HEK293 (cell line): ENCODE measurements around the gene KRTDAP.

Experiments
- CTCF ChIA-PET: fragments of 350-600 bp; formaldehyde crosslinking; extraction: SDS; loops from one replicate; lab custom pipeline; 2021; ENCODE audit warnings: antibody characterized with exemption; lab: Yijun Ruan, JAX
- POLR2A ChIA-PET: fragments of 300-600 bp; formaldehyde crosslinking; extraction: SDS; loops from one replicate; lab custom pipeline; 2020; ENCODE audit warnings: antibody characterized with exemption, inconsistent platforms; lab: Yijun Ruan, JAX
- H3K27ac ChIP-seq: fragments of 200-500 bp; sonication (Bioruptor generic); 2 replicates; pipeline ENCODE4 v1.5.1; 2014; ENCODE audit warnings: low read depth, low read length, control low read depth, inconsistent platforms; ENCODE audit errors: extremely low read depth
- H3K36me3 ChIP-seq, 2 experiments: fragments of 200-500 bp in 1 of 2; sonication (Bioruptor generic) in 1 of 2; 1 replicate in 1 of 2; 2 replicates in 1 of 2; pipeline ENCODE4 v1.5.1; 2014 to 2017; ENCODE audit warnings: inconsistent platforms in 2 of 2, low read length in 2 of 2; ENCODE audit not compliant: control insufficient read depth in 2 of 2, insufficient read depth in 1 of 2
- H3K4me1 ChIP-seq: fragments of 200-500 bp; sonication (Bioruptor generic); 2 replicates; pipeline ENCODE4 v1.5.1; 2014; ENCODE audit warnings: mild to moderate bottlenecking, low read length, inconsistent platforms; ENCODE audit not compliant: control insufficient read depth, insufficient read depth
- H3K4me3 ChIP-seq: 2 replicates; pipeline ENCODE4 v1.5.1; 2011; ENCODE audit warnings: low read depth, mild to moderate bottlenecking, control low read depth, low read length, moderate library complexity
- H3K9me3 ChIP-seq: fragments of 200-500 bp; sonication (Bioruptor generic); 2 replicates; pipeline ENCODE4 v1.5.1; 2014; ENCODE audit warnings: low read depth, low read length, inconsistent platforms; ENCODE audit not compliant: control insufficient read depth, insufficient read depth
- HOXC10 ChIP-seq: sonication (generic); formaldehyde crosslinking; IDR thresholded peaks from 2 replicates; pipeline ENCODE4 v1.8.1; 2023; ENCODE audit warnings: mild to moderate bottlenecking, missing genetic modification reagents
- SP2 ChIP-seq: fragments of 450-650 bp; formaldehyde crosslinking; IDR thresholded peaks from 2 replicates; pipeline ENCODE4 v1.5.1; 2016; ENCODE audit warnings: missing biosample characterization, missing genetic modification characterization
- ZFP69B ChIP-seq: fragments of 450-650 bp; formaldehyde crosslinking; IDR thresholded peaks from 2 replicates; pipeline ENCODE4 v1.5.1; 2016; ENCODE audit warnings: missing biosample characterization, missing genetic modification characterization
- ZNF302 ChIP-seq: fragments of 450-650 bp; formaldehyde crosslinking; IDR thresholded peaks from 2 replicates; pipeline ENCODE4 v1.5.1; 2016; ENCODE audit warnings: missing biosample characterization, missing genetic modification characterization, low read depth
- ZNF366 ChIP-seq: fragments of 450-650 bp; formaldehyde crosslinking; conservative IDR thresholded peaks from 2 replicates; pipeline ENCODE4 v1.5.1; 2016; ENCODE audit warnings: missing biosample characterization, missing genetic modification characterization
- ZNF433 ChIP-seq: fragments of 450-650 bp; formaldehyde crosslinking; IDR thresholded peaks from 2 replicates; pipeline ENCODE4 v1.5.1; 2016; ENCODE audit warnings: missing biosample characterization, missing genetic modification characterization, low read depth
- ZNF549 ChIP-seq: fragments of 450-650 bp; IDR thresholded peaks from 2 replicates; pipeline ENCODE4 v1.5.1; 2018; ENCODE audit warnings: missing biosample characterization, missing genetic modification characterization, mild to moderate bottlenecking, inconsistent platforms, moderate library complexity
- ZNF610 ChIP-seq: fragments of 450-650 bp; formaldehyde crosslinking; IDR thresholded peaks from 2 replicates; pipeline ENCODE4 v1.5.1; 2016; ENCODE audit warnings: missing biosample characterization, missing genetic modification characterization, borderline replicate concordance
- ZNF664 ChIP-seq: fragments of 450-650 bp; formaldehyde crosslinking; IDR thresholded peaks from 2 replicates; pipeline ENCODE4 v1.5.1; 2016; ENCODE audit warnings: missing biosample characterization, missing genetic modification characterization
- ZNF701 ChIP-seq: fragments of 450-650 bp; formaldehyde crosslinking; IDR thresholded peaks from 2 replicates; pipeline ENCODE4 v1.5.1; 2016; ENCODE audit warnings: missing biosample characterization, missing genetic modification characterization
- ZNF777 ChIP-seq: fragments of 450-650 bp; formaldehyde crosslinking; IDR thresholded peaks from 2 replicates; pipeline ENCODE4 v1.5.1; 2017; ENCODE audit warnings: missing biosample characterization, missing genetic modification characterization, borderline replicate concordance
- ZNF843 ChIP-seq: fragments of 450-650 bp; formaldehyde crosslinking; IDR thresholded peaks from 2 replicates; pipeline ENCODE4 v1.5.1; 2016; ENCODE audit warnings: missing biosample characterization, missing genetic modification characterization
- ZSCAN23 ChIP-seq: fragments of 450-650 bp; formaldehyde crosslinking; IDR thresholded peaks from 2 replicates; pipeline ENCODE4 v1.5.1; 2016; ENCODE audit warnings: missing biosample characterization, missing genetic modification characterization
- TF ChIP-seq, protein P1 (sequence below): fragments of 450-650 bp; formaldehyde crosslinking; IDR thresholded peaks from 2 replicates; pipeline ENCODE4 v1.5.1; 2016; ENCODE audit warnings: missing biosample characterization, missing genetic modification characterization
- TF ChIP-seq, protein P2 (sequence below): IDR thresholded peaks from 2 replicates; pipeline ENCODE4 v1.6.1; 2011; ENCODE audit warnings: mild to moderate bottlenecking, low read depth, low read length, borderline replicate concordance
- TF ChIP-seq, protein P3 (sequence below): fragments of 450-650 bp; formaldehyde crosslinking; IDR thresholded peaks from 2 replicates; pipeline ENCODE4 v1.5.1; 2016; ENCODE audit warnings: missing biosample characterization, missing genetic modification characterization
- TF ChIP-seq, protein P4 (sequence below): fragments of 450-650 bp; formaldehyde crosslinking; IDR thresholded peaks from 2 replicates; pipeline ENCODE4 v1.5.1; 2016; ENCODE audit warnings: missing biosample characterization, missing genetic modification characterization, low read depth
- TF ChIP-seq, protein P5 (sequence below): sonication (generic); formaldehyde crosslinking; IDR thresholded peaks from 2 replicates; pipeline ENCODE4 v1.8.1; 2022; ENCODE audit warnings: mild to moderate bottlenecking, moderate library complexity, missing genetic modification reagents

Gene KRTDAP

DNA sequence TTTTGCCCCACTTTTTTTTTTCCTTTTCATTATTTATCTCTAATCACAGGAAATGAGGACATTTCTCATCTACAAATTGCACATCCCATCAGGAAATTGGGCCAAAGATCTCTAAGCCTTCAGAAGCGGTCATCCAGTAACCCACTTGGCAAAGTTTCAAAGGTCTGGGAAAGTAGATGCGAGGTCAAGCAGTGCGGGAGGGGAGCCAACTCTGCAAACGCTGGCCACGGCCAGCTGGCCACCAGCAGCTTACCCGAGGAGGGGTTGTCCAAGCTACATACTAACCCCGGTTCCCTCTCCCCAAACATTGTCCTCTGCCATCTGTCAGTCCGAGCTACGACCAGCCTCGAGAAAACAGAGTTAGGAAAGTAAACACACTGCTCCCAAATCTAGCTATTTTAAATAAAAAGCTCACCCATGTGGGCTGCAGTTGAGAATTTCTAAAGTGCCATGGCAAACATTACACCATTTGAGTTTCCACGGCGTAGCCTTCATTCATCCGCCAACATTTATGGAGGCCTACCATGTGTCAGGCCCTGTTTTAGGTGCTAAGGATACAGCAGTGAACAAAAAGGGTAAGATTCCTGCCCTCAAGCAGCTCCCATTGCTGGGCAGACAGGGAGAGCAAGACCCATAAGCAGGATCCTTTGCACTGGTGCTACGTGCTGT lies 30.7 kb downstream of the KRTDAP start (continued):
- TF ChIP-seq ZNF366 (tag by site-specific recombination) (no peak), SP2 (no peak), ZNF610 (tag by site-specific recombination) (no peak), ZNF664 (tag by site-specific recombination) (no peak)
- TF ChIP-seq, protein P1, sequence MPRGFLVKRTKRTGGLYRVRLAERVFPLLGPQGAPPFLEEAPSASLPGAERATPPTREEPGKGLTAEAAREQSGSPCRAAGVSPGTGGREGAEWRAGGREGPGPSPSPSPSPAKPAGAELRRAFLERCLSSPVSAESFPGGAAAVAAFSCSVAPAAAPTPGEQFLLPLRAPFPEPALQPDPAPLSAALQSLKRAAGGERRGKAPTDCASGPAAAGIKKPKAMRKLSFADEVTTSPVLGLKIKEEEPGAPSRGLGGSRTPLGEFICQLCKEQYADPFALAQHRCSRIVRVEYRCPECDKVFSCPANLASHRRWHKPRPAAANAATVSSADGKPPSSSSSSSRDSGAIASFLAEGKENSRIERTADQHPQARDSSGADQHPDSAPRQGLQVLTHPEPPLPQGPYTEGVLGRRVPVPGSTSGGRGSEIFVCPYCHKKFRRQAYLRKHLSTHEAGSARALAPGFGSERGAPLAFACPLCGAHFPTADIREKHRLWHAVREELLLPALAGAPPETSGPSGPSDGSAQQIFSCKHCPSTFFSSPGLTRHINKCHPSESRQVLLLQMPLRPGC (tag by site-specific recombination) = no peak
- TF ChIP-seq, protein P2, sequence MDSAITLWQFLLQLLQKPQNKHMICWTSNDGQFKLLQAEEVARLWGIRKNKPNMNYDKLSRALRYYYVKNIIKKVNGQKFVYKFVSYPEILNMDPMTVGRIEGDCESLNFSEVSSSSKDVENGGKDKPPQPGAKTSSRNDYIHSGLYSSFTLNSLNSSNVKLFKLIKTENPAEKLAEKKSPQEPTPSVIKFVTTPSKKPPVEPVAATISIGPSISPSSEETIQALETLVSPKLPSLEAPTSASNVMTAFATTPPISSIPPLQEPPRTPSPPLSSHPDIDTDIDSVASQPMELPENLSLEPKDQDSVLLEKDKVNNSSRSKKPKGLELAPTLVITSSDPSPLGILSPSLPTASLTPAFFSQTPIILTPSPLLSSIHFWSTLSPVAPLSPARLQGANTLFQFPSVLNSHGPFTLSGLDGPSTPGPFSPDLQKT = no peak

DNA sequence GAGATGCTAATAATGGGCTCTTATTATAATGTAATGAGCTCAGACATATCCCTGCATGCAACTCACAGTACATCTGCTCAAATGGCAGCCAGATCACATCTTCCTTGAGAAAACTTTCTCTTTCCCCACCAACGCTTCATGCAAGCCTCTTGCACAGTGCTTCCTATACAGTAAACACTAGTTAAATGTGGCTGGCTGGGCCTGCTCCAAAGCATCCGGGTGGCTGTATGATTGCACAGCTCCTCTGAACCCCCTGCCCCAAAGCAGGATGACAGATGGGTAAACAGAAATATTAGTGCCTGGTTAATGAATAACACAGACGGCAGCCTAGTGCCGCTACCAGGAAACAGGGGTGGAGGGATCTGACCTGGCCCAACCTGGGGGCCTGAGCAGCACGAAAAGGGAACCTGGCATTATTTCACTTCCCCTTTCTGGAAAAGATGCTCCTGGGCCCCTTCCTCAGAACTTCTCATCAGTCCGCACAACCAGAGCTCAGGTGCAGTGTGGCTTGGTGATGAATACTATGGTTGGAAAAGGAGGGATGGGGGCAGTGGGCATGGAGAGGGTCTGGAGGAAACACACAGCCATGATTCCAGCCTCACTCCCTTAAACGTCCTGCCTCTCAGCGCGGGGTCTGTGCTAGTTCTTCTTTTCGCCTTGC lies 31.4 kb downstream of the KRTDAP start:
- H3K27ac ChIP-seq = no peak overlapping the region
- no peaks in the 10 kb centered on the region for H3K4me1 ChIP-seq
- CTCF ChIA-PET = interaction anchor here (0.7 to 4.1 kb wide), 6 partner anchors 10 to 106 kb away, joined by 4 to 26 read pairs (median 8); no protein-coding TSS in a partner anchor
- TF ChIP-seq ZNF843 (tag by site-specific recombination) (no peak), ZSCAN23 (tag by site-specific recombination) (no peak), HOXC10 (CRISPR knock-in tag) (no peak), ZNF701 (tag by site-specific recombination) (no peak), ZNF433 (tag by site-specific recombination) (no peak), ZFP69B (tag by site-specific recombination) (no peak), ZNF777 (tag by site-specific recombination) (no peak), ZNF549 (tag by site-specific recombination) (no peak), ZNF302 (tag by site-specific recombination) (no peak)
- TF ChIP-seq, protein P3, sequence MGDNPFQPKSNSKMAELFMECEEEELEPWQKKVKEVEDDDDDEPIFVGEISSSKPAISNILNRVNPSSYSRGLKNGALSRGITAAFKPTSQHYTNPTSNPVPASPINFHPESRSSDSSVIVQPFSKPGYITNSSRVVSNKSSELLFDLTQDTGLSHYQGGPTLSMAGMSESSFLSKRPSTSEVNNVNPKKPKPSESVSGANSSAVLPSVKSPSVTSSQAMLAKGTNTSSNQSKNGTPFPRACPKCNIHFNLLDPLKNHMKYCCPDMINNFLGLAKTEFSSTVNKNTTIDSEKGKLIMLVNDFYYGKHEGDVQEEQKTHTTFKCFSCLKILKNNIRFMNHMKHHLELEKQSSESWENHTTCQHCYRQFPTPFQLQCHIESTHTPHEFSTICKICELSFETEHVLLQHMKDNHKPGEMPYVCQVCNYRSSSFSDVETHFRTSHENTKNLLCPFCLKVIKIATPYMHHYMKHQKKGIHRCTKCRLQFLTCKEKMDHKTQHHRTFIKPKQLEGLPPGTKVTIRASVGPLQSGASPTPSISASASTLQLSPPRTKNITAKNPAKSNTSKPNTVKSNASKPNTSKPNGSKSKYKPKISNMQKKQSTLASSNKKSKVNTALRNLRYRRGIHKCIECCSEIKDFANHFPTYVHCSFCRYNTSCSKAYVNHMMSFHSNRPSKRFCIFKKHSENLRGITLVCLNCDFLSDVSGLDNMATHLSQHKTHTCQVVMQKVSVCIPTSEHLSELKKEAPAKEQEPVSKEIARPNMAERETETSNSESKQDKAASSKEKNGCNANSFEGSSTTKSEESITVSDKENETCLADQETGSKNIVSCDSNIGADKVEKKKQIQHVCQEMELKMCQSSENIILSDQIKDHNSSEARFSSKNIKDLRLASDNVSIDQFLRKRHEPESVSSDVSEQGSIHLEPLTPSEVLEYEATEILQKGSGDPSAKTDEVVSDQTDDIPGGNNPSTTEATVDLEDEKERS (tag by site-specific recombination) = no peak
- TF ChIP-seq, protein P4, sequence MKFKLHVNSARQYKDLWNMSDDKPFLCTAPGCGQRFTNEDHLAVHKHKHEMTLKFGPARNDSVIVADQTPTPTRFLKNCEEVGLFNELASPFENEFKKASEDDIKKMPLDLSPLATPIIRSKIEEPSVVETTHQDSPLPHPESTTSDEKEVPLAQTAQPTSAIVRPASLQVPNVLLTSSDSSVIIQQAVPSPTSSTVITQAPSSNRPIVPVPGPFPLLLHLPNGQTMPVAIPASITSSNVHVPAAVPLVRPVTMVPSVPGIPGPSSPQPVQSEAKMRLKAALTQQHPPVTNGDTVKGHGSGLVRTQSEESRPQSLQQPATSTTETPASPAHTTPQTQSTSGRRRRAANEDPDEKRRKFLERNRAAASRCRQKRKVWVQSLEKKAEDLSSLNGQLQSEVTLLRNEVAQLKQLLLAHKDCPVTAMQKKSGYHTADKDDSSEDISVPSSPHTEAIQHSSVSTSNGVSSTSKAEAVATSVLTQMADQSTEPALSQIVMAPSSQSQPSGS (tag by site-specific recombination) = no peak
- TF ChIP-seq, protein P5, sequence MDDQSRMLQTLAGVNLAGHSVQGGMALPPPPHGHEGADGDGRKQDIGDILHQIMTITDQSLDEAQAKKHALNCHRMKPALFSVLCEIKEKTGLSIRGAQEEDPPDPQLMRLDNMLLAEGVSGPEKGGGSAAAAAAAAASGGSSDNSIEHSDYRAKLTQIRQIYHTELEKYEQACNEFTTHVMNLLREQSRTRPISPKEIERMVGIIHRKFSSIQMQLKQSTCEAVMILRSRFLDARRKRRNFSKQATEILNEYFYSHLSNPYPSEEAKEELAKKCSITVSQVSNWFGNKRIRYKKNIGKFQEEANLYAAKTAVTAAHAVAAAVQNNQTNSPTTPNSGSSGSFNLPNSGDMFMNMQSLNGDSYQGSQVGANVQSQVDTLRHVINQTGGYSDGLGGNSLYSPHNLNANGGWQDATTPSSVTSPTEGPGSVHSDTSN = no peak
- TF ChIP-seq, protein P2 = no peak
- no peaks in the 10 kb centered on the region; a peak in 1 of 3 replicates for H3K36me3 ChIP-seq
- no peak overlapping the region for H3K4me3 ChIP-seq
- POLR2A ChIA-PET = no interaction called here
- H3K9me3 ChIP-seq = no peaks in the 10 kb centered on the region; the same call in 1 of the 2 replicates
